GM13976 (cell line): ENCODE results near the gene SERP2.

ENCODE experiments used
- DNase-seq: peaks from one replicate; pipeline ENCODE4 v3.0.0; 2012; ENCODE audit warnings: low spot score
- in situ Hi-C: fragments of 300-500 bp; cut with MboI; formaldehyde crosslinking; loops from one replicate; pipeline ENCODE4 v1.12.0; 2022; ENCODE audit warnings: low sequenced_read_pairs, mixed read lengths, inconsistent platforms; ENCODE audit not compliant: unreplicated experiment
- TF ChIP-seq, protein P1 (sequence below): IDR thresholded peaks from 2 replicates; pipeline ENCODE4 v1.5.1; 2012; ENCODE audit warnings: borderline replicate concordance, mild to moderate bottlenecking; ENCODE audit not compliant: insufficient read depth; ENCODE audit errors: extremely low read depth, missing control alignments, control extremely low read depth

SERP2 gene

DNA sequence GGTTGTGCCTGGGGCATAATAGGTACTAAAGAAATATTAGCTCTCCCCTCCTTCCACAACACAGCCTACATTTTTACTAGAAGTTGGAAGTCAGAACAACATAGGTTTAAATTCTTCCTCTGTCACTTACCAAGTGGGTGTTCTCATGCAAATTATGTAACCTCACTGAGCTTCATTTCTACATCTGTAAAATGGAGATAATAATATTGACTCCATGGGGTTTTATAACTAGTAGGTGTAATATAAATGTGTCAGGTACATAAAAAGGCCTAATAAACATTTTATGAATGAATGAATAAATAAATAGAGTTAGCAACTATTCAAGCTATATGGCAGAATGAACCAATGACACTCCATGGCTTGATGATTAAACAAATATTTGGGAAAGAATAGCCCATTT lies 27.1 kb upstream of the SERP2 start:
- DNase-seq: no peak
- in situ Hi-C loops: no loop called here
- TF ChIP-seq, protein P1, sequence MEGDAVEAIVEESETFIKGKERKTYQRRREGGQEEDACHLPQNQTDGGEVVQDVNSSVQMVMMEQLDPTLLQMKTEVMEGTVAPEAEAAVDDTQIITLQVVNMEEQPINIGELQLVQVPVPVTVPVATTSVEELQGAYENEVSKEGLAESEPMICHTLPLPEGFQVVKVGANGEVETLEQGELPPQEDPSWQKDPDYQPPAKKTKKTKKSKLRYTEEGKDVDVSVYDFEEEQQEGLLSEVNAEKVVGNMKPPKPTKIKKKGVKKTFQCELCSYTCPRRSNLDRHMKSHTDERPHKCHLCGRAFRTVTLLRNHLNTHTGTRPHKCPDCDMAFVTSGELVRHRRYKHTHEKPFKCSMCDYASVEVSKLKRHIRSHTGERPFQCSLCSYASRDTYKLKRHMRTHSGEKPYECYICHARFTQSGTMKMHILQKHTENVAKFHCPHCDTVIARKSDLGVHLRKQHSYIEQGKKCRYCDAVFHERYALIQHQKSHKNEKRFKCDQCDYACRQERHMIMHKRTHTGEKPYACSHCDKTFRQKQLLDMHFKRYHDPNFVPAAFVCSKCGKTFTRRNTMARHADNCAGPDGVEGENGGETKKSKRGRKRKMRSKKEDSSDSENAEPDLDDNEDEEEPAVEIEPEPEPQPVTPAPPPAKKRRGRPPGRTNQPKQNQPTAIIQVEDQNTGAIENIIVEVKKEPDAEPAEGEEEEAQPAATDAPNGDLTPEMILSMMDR: no peak

DNA sequence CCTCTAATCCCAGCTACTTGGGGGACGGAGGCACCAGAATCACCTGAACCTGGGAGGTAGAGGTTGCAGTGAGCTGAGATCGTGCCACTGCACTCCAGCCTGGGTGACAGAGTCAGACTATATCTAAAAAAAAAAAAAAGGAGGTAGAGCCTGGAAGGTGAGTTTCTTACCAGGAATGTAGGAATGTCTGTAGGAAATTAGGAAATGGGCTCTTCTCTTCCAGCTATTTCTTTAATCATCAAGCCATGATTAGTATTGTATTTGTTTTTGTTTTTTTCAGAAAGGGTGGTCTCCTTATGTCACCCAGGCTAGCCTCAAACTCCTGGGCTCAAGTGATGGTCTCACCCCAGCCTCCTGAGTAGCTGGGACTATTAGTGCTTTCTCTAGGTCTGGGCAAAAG lies 26.3 kb upstream of the SERP2 start:
- no peak for DNase-seq
- in situ Hi-C loops: no loop called here
- TF ChIP-seq, protein P1: no peak

DNA sequence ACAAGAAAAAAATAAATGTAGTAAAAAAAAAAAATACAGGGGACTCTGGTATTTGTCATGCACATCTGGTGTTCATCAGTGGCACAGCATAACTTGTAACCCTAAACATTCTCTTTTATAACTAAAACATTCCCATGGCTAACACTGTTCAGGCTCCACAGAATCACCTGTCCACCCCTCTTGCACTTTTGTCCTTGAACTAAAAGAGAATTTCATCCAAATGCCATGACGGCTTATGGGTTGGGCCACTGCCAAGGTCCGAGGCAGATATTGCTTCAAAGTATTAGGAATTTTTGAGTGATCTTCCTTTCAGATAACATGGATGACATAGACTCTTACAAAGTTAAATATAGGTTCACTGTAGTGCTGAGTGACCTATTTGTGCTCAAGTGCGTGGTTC lies 25.7 kb upstream of the SERP2 start:
- in situ Hi-C loops: no loop called here
- no peak for DNase-seq
- TF ChIP-seq, protein P1: no peak

DNA sequence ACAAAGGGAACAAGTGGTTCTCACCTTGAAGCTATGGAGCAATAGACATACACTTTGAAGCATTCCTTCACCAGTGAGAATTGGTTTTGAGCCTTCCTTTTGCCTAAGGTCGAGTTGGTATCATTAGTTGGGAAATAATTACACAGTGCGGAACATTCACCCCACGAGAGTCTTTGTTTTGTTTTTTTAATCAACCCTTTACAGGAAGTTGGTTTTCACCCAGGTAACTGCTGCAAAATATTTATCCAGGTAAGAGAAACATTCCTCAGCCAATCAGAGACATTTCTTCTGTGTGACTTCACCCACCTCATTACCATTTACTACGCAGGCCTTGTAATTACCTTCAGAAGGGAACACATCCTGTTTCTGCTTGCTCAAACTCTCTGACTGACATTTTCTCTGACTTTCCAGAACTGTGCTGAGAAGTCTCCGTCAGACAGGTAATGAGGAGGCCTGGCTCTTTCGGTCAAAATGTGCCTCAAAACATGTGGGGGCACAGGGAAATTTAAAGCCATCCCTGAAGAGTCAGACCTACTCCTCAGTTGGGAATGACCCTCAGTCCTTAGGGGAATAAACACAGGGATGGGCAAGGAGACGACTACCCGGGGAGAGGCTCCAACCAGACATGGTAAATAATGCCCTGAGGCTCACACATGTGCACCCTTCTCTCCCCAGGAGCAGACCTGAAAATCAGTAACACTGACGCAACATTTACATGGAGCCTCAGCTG lies 22.7 kb upstream of the SERP2 start:
- DNase-seq: no peak
- in situ Hi-C loops: no loop called here

DNA sequence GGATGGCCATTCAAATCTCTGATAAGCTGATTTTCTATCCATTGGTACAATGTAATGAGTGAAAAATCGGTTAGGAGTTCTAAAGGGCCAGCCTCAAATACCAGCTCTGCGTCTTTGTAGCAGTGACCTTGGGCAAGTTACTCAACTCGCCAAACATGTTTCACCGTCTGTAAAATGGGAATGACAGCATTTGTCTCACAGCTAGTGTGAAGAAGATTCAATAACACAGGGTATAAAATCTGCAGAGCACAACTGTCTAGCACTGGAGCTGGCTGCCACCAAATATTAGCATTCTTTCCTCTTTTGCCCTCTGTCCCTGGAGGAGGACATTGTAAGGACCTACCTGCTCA lies 22.1 kb upstream of the SERP2 start:
- no peak for DNase-seq
- TF ChIP-seq, protein P1: no peak
- in situ Hi-C loops: no loop called here

More for the DNA sequence above, 22.7 kb upstream of the SERP2 start:
- TF ChIP-seq, protein P1: no peak

DNA sequence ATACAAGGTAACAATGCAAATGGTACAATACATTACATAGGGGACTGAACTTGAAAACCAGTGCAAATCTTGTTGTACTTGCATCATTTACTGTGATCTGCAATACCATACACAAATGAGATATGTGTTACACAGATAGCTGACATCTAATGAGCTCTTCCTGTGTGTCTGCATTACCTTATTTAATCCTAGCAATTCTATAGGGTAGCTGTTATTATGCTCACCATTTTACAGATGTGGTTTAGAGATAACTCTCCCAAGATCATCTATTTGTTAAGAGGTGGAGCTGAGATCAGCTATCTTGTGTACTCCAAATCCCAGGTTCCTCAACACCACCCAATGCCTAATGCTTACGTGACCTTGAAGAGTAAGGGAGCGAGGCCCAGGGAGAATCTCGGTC lies 21.4 kb upstream of the SERP2 start:
- TF ChIP-seq, protein P1: no peak
- no peak for DNase-seq
- in situ Hi-C loops: no loop called here
